Gastroesophageal sphincter (tissue), 3 donors: ENCODE data around the gene ERC1.

Source experiments
- CTCF ChIP-seq, 4 experiments: fragments of 200-600 bp in 2 of 4; fragments of 450-650 bp in 2 of 4; sonication (generic) in 1 of 4; IDR thresholded peaks; one replicate each; pipeline ENCODE4 v1.5.1; 2017 to 2019; ENCODE audit warnings: antibody characterized with exemption in 4 of 4, mild to moderate bottlenecking in 2 of 4, moderate library complexity in 2 of 4
- POLR2A ChIP-seq, 2 donors: fragments of 450-650 bp; IDR thresholded peaks; one replicate each; pipeline ENCODE4 v1.6.1; 2017; ENCODE audit warnings: antibody characterized with exemption in 2 of 2, mild to moderate bottlenecking in 2 of 2, moderate library complexity in 1 of 2

- TF ChIP-seq POLR2A (IDR thresholded peaks at IDR 0.05), result no peak
- no peak for TF ChIP-seq CTCF (IDR thresholded peaks at IDR 0.05)
Measured at GRCh38 chr12:1525858-1526257, 534.8 kb downstream of the ERC1 start.
